Smooth muscle cell of bladder (primary cell): Measurements from ENCODE around the gene PEX6. TPM values are rescaled to one million over a fixed set of nuclear protein-coding genes. Genes with fewer than 3 reads are reported as not detected.

Experiments used
- total RNA-seq: library from RNA; depleted of rRNA; stranded (reverse); fragments of >200 nt; gene quantifications from 2 replicates; pipeline ENCODE4 v1.2.3, GENCODE V29; 2014

The PEX6 gene, protein sequence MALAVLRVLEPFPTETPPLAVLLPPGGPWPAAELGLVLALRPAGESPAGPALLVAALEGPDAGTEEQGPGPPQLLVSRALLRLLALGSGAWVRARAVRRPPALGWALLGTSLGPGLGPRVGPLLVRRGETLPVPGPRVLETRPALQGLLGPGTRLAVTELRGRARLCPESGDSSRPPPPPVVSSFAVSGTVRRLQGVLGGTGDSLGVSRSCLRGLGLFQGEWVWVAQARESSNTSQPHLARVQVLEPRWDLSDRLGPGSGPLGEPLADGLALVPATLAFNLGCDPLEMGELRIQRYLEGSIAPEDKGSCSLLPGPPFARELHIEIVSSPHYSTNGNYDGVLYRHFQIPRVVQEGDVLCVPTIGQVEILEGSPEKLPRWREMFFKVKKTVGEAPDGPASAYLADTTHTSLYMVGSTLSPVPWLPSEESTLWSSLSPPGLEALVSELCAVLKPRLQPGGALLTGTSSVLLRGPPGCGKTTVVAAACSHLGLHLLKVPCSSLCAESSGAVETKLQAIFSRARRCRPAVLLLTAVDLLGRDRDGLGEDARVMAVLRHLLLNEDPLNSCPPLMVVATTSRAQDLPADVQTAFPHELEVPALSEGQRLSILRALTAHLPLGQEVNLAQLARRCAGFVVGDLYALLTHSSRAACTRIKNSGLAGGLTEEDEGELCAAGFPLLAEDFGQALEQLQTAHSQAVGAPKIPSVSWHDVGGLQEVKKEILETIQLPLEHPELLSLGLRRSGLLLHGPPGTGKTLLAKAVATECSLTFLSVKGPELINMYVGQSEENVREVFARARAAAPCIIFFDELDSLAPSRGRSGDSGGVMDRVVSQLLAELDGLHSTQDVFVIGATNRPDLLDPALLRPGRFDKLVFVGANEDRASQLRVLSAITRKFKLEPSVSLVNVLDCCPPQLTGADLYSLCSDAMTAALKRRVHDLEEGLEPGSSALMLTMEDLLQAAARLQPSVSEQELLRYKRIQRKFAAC
- 23.5 and 53.9 TPM in 2 replicates for total RNA-seq

DNA sequence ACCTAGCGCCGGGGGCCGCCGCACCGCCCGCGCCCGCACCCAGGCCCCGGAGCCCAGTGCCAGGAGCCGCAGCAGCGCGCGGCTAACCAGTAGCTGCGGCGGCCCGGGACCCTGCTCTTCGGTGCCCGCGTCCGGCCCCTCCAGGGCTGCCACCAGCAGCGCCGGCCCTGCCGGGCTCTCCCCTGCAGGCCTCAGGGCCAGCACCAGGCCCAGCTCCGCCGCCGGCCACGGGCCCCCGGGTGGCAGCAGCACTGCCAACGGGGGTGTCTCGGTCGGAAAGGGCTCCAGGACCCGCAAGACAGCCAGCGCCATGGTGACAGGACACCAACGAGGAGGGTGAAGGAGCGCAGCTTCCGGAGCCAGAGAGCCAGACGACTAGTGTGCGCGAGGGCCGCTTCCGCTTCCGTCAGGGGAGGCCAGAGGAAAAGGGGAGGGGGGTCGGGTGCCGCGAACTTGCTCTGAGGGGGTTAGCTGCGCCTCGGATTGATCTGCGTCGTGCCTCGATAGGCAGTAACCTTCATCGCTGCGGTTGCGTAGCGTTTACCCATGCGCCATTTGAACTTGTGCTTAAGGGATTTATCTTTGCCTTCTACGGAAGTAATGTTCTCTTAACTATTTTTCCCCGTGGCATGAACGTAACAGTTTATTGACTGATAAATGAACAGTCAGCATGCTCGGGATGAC lies at the start of gene PEX6:
Gene PEX6 (minus strand): TSS at position 343 of the 684 bp plus-strand sequence. CDS start 31 bp downstream, at position 312.

DNA sequence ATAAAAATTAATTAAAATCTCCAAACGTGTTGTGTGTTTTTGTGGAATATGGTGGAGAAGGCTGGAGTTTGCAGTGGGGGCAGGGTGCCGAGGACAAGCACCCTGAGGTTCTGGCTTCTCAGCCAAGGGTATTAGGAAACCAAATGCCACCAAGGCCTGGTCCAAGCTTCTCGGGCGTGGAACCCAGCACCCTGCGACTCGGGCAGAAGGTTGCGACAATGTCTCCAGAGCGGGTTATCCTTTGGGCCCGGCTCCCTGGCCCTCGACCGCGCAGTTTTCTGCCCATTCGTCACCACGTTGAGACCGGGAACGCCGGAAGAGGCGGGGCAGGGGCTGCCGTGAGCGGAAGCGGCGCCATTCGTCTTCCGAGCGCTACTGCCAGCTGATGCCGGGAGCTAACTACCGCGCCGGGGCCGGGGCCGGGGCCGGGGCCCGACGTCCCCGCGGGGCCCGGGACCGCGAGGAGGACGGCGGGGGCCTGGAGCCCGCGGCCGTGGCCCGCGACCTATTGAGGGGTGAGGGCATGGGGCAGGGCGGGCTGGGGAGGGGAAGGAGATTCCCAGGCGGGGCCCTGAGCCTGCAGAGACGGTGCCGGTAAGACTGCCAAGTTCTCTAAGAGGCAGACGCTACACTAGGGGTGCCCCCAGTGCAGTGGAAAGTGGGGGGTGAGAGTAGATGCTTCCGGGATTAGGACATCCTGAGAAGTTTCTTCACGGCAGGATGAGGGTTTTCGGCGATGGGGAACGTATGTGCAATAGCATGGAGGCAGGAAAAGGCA lies 42.5 kb upstream of the PEX6 start, which contains the start of gene RRP36:
Gene RRP36 (plus strand): TSS at position 354 of the 778 bp plus-strand sequence. CDS start 32 bp downstream, at position 386.

DNA sequence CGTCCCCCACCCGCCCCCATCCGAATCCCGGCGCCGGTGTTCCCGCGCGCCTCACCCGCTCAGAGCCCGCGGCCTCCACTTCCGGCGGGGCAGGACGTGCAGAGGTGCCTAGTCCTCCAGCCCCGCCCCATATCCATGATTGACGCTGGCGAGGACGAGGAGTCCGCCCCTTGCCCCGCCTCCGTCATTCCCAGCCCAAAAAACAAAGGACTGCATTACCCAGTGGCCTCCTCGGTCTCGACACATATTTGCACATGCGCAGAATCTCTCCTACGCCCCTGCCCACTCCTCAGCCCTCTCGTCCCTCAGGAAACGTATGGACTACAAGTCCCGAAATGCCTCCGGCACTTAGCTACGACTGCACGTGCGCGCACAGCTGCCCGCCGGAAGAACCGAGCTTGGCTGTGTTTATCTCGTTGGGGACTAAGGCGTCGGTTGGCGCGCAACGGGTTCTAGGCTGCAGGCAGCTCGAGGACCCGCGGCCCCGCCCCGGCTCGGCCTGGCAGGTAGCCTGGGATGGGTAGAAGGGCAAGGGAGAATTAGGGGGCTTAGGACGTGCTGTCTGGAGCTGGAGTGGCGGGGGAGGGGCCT lies 35.0 kb upstream of the PEX6 start, which contains the start of the genes KLHDC3 and MEA1:
Gene KLHDC3 (plus strand): TSS at position 407 of the 591 bp plus-strand sequence. CDS start 2,944 bp downstream, outside the sequence.
Gene MEA1 (minus strand): TSS at position 104 of the 591 bp plus-strand sequence. CDS start 133 bp downstream, outside the sequence.

DNA sequence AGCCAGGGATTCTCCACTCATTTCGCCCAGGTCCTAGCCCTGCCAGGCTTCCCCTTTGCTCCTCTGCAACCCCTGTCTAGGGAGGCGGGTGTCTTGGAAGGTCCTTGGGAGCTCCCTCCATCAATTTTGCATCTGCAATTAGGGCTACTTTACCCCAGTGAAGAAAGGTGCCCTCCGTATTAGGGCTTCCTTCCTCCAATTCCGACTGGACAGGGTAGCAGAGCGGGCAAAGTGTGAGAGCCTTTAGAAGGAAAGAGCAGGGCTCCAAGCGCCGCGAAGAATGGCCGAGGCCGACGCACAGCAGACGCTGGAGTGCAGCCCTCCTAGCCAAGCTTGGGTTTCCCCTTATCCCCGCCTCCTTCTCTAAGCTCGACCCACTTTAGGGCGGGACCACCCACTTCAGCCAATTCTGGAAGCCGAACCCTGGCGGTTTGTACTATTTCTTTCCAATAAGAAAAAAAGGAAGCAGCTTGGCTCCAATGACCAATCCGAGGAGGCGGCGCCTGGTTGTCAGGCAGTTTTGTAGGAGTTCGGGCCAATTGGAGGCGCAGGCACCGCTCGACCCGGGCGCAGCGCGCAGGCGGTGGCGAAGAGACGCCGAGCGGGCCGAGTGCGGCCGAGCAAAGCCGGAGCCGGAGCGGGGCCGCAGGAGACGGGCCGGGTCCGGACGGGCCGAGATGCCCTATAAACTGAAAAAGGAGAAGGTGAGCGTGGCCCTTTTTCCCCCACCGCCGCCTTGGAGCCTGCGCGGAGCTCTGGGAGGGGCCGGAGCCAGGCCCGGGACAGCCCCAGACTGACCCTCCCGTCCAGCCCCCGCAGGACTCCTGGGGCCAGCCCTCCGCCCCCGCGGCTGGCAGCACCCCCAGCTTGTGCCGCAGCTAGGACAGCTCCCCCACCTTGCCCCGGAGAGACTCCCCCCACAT lies 5.3 kb upstream of the PEX6 start, which contains the start of gene PPP2R5D:
Gene PPP2R5D (plus strand): TSS at position 570 of the 923 bp plus-strand sequence. CDS start 108 bp downstream, at position 678.

DNA sequence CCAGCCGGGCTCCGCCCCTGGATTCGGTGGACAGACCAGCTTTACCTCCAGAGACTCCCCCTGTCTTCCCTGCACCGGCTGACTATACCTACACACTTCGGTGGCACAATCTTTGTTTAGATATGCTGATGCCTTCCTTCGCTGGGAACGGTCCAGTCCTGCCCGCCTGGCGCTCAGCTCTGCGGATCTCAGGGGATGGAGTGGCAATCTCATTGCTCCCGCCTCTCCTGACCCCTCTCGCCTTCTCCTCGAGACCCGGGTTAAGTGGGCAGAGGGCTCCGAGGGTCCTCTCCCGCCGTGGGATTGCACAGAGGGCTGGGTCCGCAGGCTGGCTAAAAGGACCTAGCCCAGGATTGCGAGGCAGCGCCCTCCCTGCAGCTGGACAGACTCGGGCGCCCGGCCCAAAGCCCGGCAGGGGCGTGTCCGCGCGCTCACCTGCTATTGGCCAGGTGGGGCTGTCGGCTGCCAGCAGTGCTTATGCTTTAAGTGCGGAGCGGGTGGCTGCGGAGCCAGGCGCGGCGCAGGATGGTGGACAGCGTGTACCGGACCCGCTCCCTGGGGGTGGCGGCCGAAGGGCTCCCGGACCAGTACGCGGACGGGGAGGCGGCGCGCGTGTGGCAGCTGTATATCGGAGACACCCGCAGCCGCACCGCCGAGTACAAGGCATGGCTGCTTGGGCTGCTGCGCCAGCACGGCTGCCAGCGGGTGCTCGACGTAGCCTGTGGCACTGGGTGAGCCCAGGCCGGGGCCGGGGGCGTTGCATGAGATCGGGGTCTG lies 18.6 kb downstream of the PEX6 start, which contains the start of gene GNMT:
Gene GNMT (plus strand): TSS at position 512 of the 777 bp plus-strand sequence. CDS start 14 bp downstream, at position 526.

DNA sequence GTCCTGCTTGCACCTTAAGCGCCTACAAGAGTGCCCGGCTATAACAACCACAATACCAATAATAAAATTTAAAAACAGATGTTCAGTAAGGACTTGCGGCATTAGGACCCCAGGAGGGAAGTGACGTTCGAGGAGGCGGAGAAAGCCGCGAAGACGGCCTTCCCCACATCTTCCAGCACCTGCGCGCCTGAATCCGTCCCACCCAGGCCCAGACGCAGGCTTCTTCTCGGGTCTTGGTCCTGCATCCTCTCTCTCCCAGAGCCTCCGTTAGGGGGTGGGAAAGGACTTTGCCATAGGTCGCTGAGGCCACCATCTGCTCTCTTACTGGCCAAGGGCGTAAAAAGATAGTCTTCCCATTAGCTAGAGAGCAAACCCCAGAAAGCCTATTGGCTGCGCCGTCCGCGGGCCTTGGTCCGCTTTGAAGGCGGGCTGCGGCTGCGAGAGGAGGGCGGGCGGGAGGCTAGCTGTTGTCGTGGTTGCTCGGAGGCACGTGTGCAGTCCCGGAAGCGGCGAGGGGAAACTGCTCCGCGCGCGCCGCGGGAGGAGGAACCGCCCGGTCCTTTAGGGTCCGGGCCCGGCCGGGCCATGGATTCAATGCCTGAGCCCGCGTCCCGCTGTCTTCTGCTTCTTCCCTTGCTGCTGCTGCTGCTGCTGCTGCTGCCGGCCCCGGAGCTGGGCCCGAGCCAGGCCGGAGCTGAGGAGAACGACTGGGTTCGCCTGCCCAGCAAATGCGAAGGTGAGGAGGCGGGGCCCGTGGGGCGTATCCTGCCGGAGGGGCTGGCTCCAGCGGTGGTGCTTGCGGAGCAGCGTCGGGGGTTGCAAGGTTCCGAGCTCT lies 49.8 kb downstream of the PEX6 start, which contains the start of gene CNPY3:
Gene CNPY3 (plus strand): TSS at position 495 of the 835 bp plus-strand sequence. CDS start 91 bp downstream, at position 586.

DNA sequence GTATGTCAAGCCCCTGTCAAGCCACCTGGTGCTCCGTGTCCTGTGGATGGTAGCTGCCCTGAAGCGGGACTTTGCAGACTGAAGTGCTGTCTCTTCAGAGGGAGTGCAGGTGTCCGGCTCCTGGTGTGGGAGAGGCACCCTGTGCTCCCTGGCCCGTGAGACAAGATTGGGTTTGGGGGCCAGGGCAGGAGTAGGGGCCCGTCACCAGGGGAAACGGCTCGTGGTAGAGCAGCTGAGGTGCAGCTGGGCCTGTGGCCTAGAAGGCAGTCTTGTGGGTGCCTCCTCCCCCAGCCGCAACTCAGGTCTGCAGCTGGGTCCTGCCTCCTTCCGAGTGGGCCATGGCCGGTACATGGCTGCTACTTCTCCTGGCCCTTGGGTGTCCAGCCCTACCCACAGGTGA lies 63.2 kb downstream of the PEX6 start, which contains the start of gene PTCRA:
Gene PTCRA (plus strand): TSS at position 322 of the 400 bp plus-strand sequence. CDS start 17 bp downstream, at position 339.

Other genes with a start within 250 kb of the PEX6 start
- 32.3 and 47.2 TPM in 2 replicates for gene TBCC, start 233.1 kb downstream of the PEX6 start, total RNA-seq
- gene BICRAL, start 197.1 kb downstream of the PEX6 start, total RNA-seq = 3.5 and 3.7 TPM in 2 replicates
- 86.3 and 91.4 TPM in 2 replicates for gene RPL7L1, start 99.6 kb downstream of the PEX6 start, total RNA-seq
- gene PTCRA, start 63.1 kb downstream of the PEX6 start, total RNA-seq = not detected in 2 replicates
- 21.9 and 33.7 TPM in 2 replicates for gene CNPY3, start 49.7 kb downstream of the PEX6 start, total RNA-seq
- not detected in 2 replicates for gene GNMT, start 18.4 kb downstream of the PEX6 start, total RNA-seq
- 29.6 and 31.5 TPM in 2 replicates for gene PPP2R5D, start 5.4 kb upstream of the PEX6 start, total RNA-seq
- 59.2 and 66.3 TPM in 2 replicates for gene MEA1, start 34.8 kb upstream of the PEX6 start, total RNA-seq
- gene KLHDC3, start 35.1 kb upstream of the PEX6 start, total RNA-seq = 64.4 and 86.1 TPM in 2 replicates
- gene RRP36, start 42.4 kb upstream of the PEX6 start, total RNA-seq = 76.1 and 80.2 TPM in 2 replicates
- 44.5 and 49.3 TPM in 2 replicates for gene CUL7, start 74.7 kb upstream of the PEX6 start, total RNA-seq
- 16.5 and 18.1 TPM in 2 replicates for gene MRPL2, start 80.3 kb upstream of the PEX6 start, total RNA-seq
- gene KLC4, start 80.5 kb upstream of the PEX6 start, total RNA-seq = 15.5 and 18.7 TPM in 2 replicates
- 141 and 147 TPM in 2 replicates for gene PTK7, start 97.1 kb upstream of the PEX6 start, total RNA-seq
- gene SRF, start 192.1 kb upstream of the PEX6 start, total RNA-seq = 13.8 and 18.7 TPM in 2 replicates
- gene CUL9, start 203.0 kb upstream of the PEX6 start, total RNA-seq = 18.5 and 27.7 TPM in 2 replicates